Activated CD8-positive, alpha-beta T cell treated with anti-CD3 and anti-CD28 coated beads for 36 hours (primary cell): ENCODE measurements around the gene SETBP1. TPM values are rescaled to one million over a fixed set of nuclear protein-coding genes. Genes with fewer than 3 reads are reported as not detected.

Experiments used
- ATAC-seq: fragments of 200-7000 bp; cut with Tn5 transposase; one replicate; pipeline ENCODE4 v1.10.0; 2021; ENCODE audit warnings: mild to moderate bottlenecking, moderate library complexity
- CTCF ChIA-PET: fragments of 350-600 bp; sonication (Branson Sonifier 250); formaldehyde crosslinking; loops from one replicate; lab custom pipeline; 2021; ENCODE audit warnings: antibody characterized with exemption; lab: Charles Lee
- POLR2A ChIA-PET: fragments of 350-600 bp; sonication (Branson Sonifier 250); formaldehyde crosslinking; loops from one replicate; lab custom pipeline; 2021; ENCODE audit warnings: antibody characterized with exemption; lab: Charles Lee
- DNase-seq: peaks from one replicate; pipeline ENCODE4 v3.0.0-alpha.2; 2020
- H3K27ac Mint-ChIP-seq: one replicate; pipeline ENCODE4 v1.8.0; 2021; ENCODE audit warnings: mild to moderate bottlenecking, mixed read lengths
- H3K27me3 Mint-ChIP-seq: one replicate; pipeline ENCODE4 v1.8.0; 2021; ENCODE audit warnings: mixed read lengths
- H3K36me3 Mint-ChIP-seq: one replicate; pipeline ENCODE4 v1.8.0; 2021; ENCODE audit warnings: low read depth, mixed read lengths
- H3K4me1 Mint-ChIP-seq: one replicate; pipeline ENCODE4 v1.8.0; 2021; ENCODE audit warnings: low read depth, mixed read lengths
- H3K4me3 Mint-ChIP-seq: one replicate; pipeline ENCODE4 v1.8.0; 2021; ENCODE audit warnings: mild to moderate bottlenecking, moderate library complexity, mixed read lengths
- H3K9me3 Mint-ChIP-seq: one replicate; pipeline ENCODE4 v1.8.0; 2021; ENCODE audit warnings: mixed read lengths
- CTCF ChIP-seq: fragments of 200-600 bp; IDR thresholded peaks from one replicate; pipeline ENCODE4 v1.8.0; 2022; ENCODE audit warnings: antibody characterized with exemption, mild to moderate bottlenecking
- intact Hi-C: fragments of 100-400 bp; cut with micrococcal nuclease; formaldehyde crosslinking; loops from one replicate; pipeline ENCODE4 v1.10.0; 2022
- total RNA-seq, 2 experiments: library from RNA; stranded (reverse); gene quantifications; one replicate each; pipeline ENCODE4 v1.2.3, GENCODE V29; 2021

SETBP1 gene
- total RNA-seq, 2 experiments from 2014 or later, result 10.2 to 10.4 TPM

DNA sequence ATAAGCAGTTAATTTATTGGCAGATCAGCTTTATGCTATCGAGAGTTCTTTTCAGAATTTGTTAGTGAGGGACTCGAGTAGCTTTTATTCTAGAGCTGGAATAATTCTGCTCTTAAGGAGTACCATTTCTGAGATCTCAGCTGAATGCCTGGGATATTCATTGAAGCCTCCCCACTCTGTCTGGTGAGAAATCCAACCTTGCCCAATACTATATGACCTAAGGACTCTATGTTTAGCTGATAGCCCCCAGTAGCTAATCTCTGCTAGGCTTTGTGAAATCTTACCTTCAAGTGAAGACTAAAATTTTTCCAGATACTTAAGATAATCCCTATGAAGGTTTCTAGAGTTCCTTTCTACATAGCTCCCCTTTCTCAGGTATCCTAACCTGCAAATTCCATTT lies 261.4 kb downstream of the SETBP1 start:
- Mint-ChIP-seq H3K36me3 (no peaks in the 10 kb centered on the region), H3K9me3 (no peaks in the 10 kb centered on the region), H3K27ac (no peak overlapping the region), H3K4me1 (no peaks in the 10 kb centered on the region), H3K27me3 (peaks cover 2% of the 10 kb centered on the region), H3K4me3 (no peak overlapping the region)
- ChIA-PET POLR2A (no interaction called here), CTCF (interaction anchor here (0.9 to 1.5 kb wide), 2 partner anchors 13 to 263 kb away, joined by 3 to 5 read pairs; no protein-coding TSS in a partner anchor)
- TF ChIP-seq CTCF, result no peak
- ATAC-seq (no peak), DNase-seq (no peak)
- intact Hi-C loops, result no loop called here

- CTCF ChIA-PET, result no interaction called here
- TF ChIP-seq CTCF, result no peak
Measured at GRCh38 chr18:44943311-44943881, 262.7 kb downstream of the SETBP1 start.

DNA sequence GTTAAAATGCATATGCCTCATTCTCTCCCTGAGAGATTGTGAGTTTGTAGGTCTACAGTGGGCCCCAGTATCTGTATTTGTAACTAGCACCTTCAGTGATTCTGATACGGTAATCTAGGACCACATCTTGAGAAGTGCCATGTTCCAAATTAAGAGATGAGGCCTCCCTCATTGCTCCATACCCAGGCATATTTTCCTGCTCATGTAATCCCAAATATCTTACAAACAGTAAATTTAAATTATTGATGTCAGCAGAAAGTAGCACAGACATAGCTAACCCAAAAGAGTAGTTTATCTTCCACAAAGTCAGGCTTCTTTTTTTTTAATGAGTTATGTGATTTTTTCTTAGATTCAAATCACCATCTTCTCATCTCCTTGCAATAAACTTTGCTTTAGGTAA lies 263.8 kb downstream of the SETBP1 start:
- no peaks in the 10 kb centered on the region for H3K27me3 Mint-ChIP-seq
- H3K27ac Mint-ChIP-seq, result no peak overlapping the region
- H3K4me1 Mint-ChIP-seq, result no peaks in the 10 kb centered on the region
- no peak for ATAC-seq
- H3K4me3 Mint-ChIP-seq, result no peak overlapping the region
- H3K36me3 Mint-ChIP-seq, result no peaks in the 10 kb centered on the region
- H3K9me3 Mint-ChIP-seq, result no peaks in the 10 kb centered on the region
- CTCF ChIA-PET, result interaction anchor here (0.6 kb wide), 1 partner anchor 419 kb away, joined by 4 read pairs; no protein-coding TSS in a partner anchor
- intact Hi-C loops, result no loop called here
- TF ChIP-seq CTCF, result no peak
- no peak for DNase-seq
- POLR2A ChIA-PET, result no interaction called here

More at GRCh38 chr18:44943311-44943881, 262.7 kb downstream of the SETBP1 start:
- intact Hi-C loops, result no loop called here
- no peak for ATAC-seq
- Mint-ChIP-seq H3K27me3 (no peaks in the 10 kb centered on the region), H3K9me3 (no peaks in the 10 kb centered on the region), H3K4me1 (no peaks in the 10 kb centered on the region), H3K36me3 (no peaks in the 10 kb centered on the region), H3K27ac (no peak overlapping the region), H3K4me3 (no peak overlapping the region)
- POLR2A ChIA-PET, result no interaction called here
- no peak for DNase-seq

GRCh38 chr18:44945888-44946401 lies 265.3 kb downstream of the SETBP1 start:
- POLR2A ChIA-PET, result interaction anchor here (1.0 kb wide), 1 partner anchor 32 kb away, joined by 3 read pairs; no protein-coding TSS in a partner anchor
- H3K36me3 Mint-ChIP-seq, result no peaks in the 10 kb centered on the region
- no peak overlapping the region for H3K27ac Mint-ChIP-seq
- DNase-seq (no peak), ATAC-seq (no peak)
- no peaks in the 10 kb centered on the region for H3K27me3 Mint-ChIP-seq
- intact Hi-C loops, result no loop called here
- H3K9me3 Mint-ChIP-seq, result no peaks in the 10 kb centered on the region
- no peak overlapping the region for H3K4me3 Mint-ChIP-seq
- CTCF ChIA-PET, result no interaction called here
- no peaks in the 10 kb centered on the region for H3K4me1 Mint-ChIP-seq
- no peak for TF ChIP-seq CTCF

- TF ChIP-seq CTCF, result no peak
- H3K4me3 Mint-ChIP-seq, result no peak overlapping the region
- no peaks in the 10 kb centered on the region for H3K4me1 Mint-ChIP-seq
- no peak overlapping the region for H3K27ac Mint-ChIP-seq
- no peaks in the 10 kb centered on the region for H3K27me3 Mint-ChIP-seq
- no peak for DNase-seq
- H3K36me3 Mint-ChIP-seq, result peaks cover 2% of the 10 kb centered on the region
- no peak for ATAC-seq
- ChIA-PET POLR2A (interaction anchor here (1.0 kb wide), 1 partner anchor 32 kb away, joined by 3 read pairs; no protein-coding TSS in a partner anchor), CTCF (no interaction called here)
- intact Hi-C loops, result no loop called here
- H3K9me3 Mint-ChIP-seq, result no peaks in the 10 kb centered on the region
Measured at GRCh38 chr18:44946529-44947113, 265.9 kb downstream of the SETBP1 start.
